ENCODE data around the gene LAX1.
"Not testable (repeated sequence)": the region's sequence is repeated elsewhere in the genome, so short reads cannot be mapped to it uniquely, and the experiment has no call there.

Gene LAX1

GRCh38 chr1:203768256-203768655 lies 3.3 kb downstream of the LAX1 start:
- no peak for DNase-seq (ENCODE audit: low spot score)

GRCh38 chr1:203769505-203770343 lies 4.7 kb downstream of the LAX1 start:
- DNase-seq (ENCODE audit: low spot score), result no peak

GRCh38 chr1:203771901-203772301 lies 6.9 kb downstream of the LAX1 start:
- no peak for DNase-seq (ENCODE audit: low spot score)

GRCh38 chr1:203772836-203773235 lies 7.9 kb downstream of the LAX1 start:
- DNase-seq (ENCODE audit: low spot score), result no peak

GRCh38 chr1:203776636-203777035 lies 11.7 kb downstream of the LAX1 start:
- no peak for DNase-seq (ENCODE audit: low spot score)

- no peak for DNase-seq (ENCODE audit: low spot score)
These were observed 12.6 kb downstream of the LAX1 start for GRCh38 chr1:203777596-203777995.

GRCh38 chr1:203778146-203778545 lies 13.2 kb downstream of the LAX1 start:
- no peak for DNase-seq (ENCODE audit: low spot score)

- DNase-seq (ENCODE audit: low spot score), result no peak
These were observed 13.8 kb downstream of the LAX1 start for GRCh38 chr1:203778789-203779188.

GRCh38 chr1:203781962-203782361 lies 17.0 kb downstream of the LAX1 start:
- no peak for DNase-seq (ENCODE audit: low spot score)

- DNase-seq (ENCODE audit: low spot score), result no peak
These were observed 25.0 kb downstream of the LAX1 start for GRCh38 chr1:203789966-203790365.

- DNase-seq (ENCODE audit: low spot score), result no peak
These were observed 26.5 kb downstream of the LAX1 start for GRCh38 chr1:203791498-203791897.

- no peak for DNase-seq (ENCODE audit: low spot score)
These were observed 27.5 kb downstream of the LAX1 start for GRCh38 chr1:203792486-203792885.

GRCh38 chr1:203793561-203793960 lies 28.6 kb downstream of the LAX1 start:
- DNase-seq (ENCODE audit: low spot score), result not testable (repeated sequence)

- DNase-seq (ENCODE audit: low spot score), result no peak
These were observed 29.9 kb downstream of the LAX1 start for GRCh38 chr1:203794764-203795440.

GRCh38 chr1:203795441-203796235 lies 30.7 kb downstream of the LAX1 start, which contains the start of the genes ZBED6 and ZC3H11A:
Gene ZBED6 (plus strand): TSS chr1:203795623. CDS start chr1:203797523, 1,900 bp downstream.
Gene ZC3H11A (plus strand): TSS chr1:203795623. CDS start chr1:203817071, 21,448 bp downstream.
- peak; percentile 97 for DNase-seq (ENCODE audit: low spot score)

- DNase-seq (ENCODE audit: low spot score), result peak; percentile 50
These were observed 31.2 kb downstream of the LAX1 start for GRCh38 chr1:203796236-203796605.

- no peak for DNase-seq (ENCODE audit: low spot score)
These were observed 32.2 kb downstream of the LAX1 start for GRCh38 chr1:203797216-203797615.

- DNase-seq (ENCODE audit: low spot score), result no peak
These were observed 33.1 kb downstream of the LAX1 start for GRCh38 chr1:203797948-203798655.

- DNase-seq (ENCODE audit: low spot score), result no peak
These were observed 34.2 kb downstream of the LAX1 start for GRCh38 chr1:203799157-203799556.

GRCh38 chr1:203799971-203800370 lies 35.0 kb downstream of the LAX1 start:
- DNase-seq (ENCODE audit: low spot score), result no peak

- DNase-seq (ENCODE audit: low spot score), result no peak
These were observed 40.7 kb downstream of the LAX1 start for GRCh38 chr1:203805689-203806088.

Measured in SK-N-DZ (cell line).